HG03342 (cell line): Measurements from ENCODE around the gene TMEM82.

Experiments used
- ATAC-seq: cut with Tn5 transposase; IDR thresholded peaks from one replicate; pipeline ENCODE4 v1.9.1; 2021; ENCODE audit warnings: mild to moderate bottlenecking, moderate library complexity; ENCODE audit not compliant: unreplicated experiment

Gene TMEM82

DNA sequence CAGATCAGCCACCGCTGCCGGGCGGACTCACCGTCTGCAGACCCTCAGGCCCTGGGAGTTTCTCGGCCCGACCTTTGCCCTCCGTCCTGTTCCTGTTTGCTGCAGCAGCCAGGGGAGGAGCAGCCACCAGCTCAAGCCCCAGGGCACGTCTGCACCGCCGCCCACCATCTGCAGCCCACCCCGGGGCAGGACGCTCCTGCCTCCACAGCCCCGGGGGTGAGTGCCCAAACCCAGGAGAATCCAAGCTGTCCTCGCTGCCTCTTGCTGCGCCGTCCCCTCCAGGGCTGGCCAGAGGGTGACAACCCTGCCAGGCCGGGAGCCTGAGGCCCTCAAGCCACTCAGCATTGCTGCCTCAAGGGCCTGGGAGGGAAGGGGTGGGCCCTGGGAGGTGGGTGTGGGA, 7.4 kb upstream of the TMEM82 start:
- no peak for ATAC-seq

DNA sequence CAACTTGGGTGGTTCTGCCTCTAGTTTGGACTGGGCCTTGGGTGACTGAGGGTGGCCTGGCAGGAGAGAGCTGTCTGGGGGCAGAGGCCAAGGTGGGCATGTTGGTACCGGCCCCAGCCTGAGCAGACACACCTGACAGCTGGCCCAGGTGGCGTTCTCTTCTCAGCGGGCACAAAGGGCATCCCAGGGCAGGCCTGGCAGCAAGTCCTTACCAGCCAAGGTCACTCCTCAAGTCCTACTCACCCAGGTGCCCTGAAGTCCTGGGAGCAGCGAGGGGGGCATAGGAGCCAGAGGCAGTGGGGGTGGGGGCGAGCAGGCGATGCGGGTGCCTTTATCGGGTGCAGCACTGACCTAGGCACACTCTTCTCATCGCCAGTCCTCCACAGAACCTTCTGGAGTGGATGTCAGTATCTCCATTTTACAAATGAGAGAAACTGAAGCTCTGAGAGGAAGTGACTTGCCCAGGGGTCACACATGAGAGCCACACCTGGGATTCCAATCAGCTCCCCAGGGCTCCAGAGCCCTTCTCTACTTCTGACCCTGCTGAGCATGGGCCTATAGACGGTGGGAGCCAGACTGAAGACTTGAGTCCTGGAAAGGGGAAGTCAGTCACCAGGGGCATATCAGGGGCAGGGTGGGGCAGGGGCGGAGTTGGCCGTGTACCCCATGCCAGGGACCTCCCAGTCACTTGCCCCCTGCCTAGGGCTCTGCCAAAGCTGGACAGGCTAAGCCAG, 6.8 kb upstream of the TMEM82 start:
- no peak for ATAC-seq

DNA sequence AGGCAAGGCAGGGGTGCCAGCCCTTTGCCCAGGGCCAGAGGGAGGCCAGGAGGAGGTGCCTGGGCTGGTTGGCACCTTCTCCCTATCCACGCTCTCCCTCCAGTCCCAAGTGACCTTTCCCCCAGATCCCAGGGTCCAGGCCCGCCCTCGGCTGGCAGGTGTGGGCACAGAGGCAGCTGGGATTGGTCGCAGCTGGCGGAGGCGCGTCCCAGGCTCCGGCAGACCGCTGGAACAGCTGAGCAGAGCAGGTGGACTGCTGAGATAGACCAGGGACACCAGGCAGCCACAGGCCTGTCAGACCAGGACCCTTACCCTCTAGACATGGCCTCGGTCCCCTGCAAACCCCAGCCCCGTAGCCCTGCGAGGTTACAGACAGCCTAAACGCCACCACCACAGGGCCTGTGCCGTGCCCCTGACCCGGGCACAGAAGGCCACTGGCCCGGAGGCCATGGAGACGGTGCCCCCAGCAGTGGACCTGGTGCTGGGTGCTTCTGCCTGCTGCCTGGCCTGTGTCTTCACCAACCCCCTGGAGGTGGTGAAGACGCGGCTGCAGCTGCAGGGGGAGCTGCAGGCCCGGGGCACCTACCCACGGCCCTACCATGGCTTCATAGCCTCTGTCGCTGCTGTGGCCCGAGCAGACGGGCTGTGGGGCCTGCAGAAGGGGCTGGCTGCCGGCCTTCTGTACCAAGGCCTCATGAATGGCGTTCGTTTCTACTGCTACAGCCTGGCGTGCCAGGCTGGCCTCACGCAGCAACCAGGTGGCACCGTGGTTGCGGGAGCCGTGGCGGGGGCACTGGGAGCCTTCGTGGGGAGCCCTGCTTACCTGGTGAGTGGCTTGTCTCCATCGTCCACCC, 6.0 kb upstream of the TMEM82 start, which contains the start of gene SLC25A34:
Gene SLC25A34, plus strand, starts transcription at position 221 of the 854 bp plus-strand sequence. Its CDS starts 228 bp downstream, at position 449.
- no peak for ATAC-seq

DNA sequence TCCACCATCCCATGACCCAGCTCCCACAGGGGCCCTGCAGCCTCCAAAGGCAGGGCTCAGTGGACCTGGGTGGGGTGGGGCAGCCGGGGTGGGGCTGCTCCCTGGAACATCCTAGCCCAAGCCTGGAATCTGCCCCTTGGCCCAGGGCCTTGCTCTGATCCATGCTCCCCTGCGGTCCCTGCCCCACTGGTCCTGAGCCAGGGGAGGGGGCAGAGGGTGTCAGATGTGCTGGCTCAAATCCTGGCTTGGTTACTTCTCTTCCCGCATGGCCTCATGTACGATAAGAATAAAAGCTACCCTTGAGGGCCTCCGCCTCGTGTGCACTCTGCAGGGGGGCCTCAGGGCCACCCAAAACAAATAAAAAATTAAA, 5.4 kb upstream of the TMEM82 start:
- ATAC-seq = no peak

DNA sequence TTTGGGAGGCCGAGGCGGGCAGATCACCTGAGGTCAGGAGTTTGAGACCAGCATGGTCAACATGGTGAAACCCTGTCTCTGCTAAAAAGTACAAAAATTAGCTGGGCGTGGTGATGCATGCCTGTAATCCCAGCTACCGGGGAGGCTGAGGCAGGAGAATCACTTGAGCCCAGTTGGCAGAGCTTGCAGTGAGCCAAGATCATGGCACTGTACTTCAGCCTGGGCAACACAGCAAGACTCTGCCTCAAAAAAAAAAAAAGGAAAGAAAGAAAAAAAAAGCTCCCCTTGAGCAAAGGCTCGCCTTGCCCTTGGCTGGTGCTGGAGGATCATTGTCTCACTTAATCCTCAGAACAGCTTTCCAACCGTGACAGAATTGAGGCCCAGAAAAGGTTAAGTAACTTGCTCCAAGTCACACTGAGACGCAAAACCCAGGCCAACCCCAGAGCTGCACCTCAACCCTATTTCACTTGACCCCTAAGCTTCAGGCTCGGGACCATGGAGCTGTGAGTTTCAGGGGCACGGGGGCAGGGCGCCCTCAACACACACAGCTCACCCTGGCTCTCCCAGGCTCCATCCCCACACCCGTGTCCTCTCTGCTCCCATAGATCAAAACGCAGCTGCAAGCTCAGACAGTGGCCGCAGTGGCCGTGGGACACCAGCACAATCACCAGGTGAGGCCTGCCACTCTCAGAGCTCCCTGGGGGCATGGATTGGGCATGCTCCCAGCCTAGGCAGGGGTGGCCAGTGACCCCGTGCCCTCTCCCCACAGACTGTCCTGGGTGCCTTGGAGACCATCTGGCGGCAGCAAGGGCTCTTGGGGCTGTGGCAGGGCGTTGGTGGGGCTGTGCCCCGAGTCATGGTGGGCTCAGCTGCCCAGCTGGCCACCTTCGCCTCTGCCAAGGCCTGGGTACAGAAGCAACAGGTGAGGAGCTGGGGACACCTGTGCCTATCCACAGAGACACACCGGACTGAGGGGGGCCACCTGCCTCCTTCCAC, 4.7 kb upstream of the TMEM82 start:
- ATAC-seq = no peak

DNA sequence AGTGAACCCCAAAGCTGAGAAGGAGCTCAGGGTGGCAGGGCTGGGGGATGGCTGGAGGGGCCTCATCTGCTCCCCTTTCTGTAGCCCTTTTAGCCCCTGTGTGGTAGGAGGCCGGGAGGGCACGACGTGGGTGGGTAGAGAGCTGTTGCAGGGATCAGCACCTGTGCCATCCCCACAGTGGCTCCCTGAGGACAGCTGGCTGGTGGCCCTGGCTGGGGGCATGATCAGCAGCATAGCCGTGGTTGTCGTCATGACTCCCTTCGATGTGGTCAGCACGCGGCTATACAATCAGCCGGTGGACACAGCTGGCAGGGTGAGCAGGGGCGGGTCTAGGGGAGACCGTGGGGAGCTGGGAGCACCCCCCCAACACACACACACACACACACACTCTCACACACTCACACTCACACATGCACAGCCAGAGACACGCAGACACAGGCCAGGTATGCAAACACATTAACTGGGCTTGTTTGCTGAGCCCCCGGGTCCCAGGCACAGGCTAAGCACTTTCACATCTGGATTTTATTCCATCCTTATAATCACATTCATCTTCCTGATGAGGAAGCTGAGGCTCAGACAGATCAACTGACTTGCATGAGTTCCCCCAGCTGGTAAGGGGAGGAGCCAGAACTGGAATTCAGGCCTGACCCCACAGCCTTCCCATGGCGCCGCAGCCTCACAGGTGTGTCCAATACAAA, 3.7 kb upstream of the TMEM82 start:
- no peak for ATAC-seq

DNA sequence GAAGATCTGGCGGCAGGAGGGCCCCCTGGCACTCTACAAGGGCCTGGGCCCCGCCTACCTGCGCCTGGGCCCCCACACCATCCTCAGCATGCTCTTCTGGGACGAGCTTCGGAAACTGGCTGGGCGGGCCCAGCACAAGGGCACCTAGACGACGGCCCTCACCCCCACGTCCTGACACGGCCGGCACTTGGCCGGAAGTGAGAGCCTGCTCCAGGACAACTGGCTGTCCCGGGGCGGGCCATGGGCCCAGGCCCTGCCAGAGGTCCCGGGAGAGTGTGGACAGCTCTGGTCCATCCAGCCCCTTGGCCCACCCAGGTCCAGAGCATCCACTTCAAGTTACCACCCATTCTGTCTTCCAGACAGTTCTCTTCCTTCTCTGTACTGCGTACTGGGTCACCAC, 3.0 kb upstream of the TMEM82 start:
- no peak for ATAC-seq

DNA sequence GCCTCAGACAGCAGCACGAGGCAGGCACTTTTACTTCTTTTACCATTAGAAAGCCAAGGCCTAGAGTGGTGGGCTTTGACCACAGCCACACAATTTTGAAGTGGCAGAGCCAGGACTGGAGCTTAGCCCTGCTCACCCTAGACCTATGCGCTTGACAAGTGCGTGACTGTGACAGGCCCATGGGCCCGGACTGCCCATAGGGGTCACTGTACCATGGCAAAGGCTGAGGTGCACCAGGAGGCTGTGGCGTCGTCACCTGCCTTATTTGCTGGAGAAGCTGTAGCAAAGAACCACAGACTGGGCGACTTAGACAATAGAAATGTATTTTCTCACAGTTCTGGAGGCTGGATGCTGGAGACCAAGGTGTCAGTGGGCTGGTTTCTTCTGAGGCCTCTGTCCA, 2.6 kb upstream of the TMEM82 start:
- ATAC-seq = no peak

DNA sequence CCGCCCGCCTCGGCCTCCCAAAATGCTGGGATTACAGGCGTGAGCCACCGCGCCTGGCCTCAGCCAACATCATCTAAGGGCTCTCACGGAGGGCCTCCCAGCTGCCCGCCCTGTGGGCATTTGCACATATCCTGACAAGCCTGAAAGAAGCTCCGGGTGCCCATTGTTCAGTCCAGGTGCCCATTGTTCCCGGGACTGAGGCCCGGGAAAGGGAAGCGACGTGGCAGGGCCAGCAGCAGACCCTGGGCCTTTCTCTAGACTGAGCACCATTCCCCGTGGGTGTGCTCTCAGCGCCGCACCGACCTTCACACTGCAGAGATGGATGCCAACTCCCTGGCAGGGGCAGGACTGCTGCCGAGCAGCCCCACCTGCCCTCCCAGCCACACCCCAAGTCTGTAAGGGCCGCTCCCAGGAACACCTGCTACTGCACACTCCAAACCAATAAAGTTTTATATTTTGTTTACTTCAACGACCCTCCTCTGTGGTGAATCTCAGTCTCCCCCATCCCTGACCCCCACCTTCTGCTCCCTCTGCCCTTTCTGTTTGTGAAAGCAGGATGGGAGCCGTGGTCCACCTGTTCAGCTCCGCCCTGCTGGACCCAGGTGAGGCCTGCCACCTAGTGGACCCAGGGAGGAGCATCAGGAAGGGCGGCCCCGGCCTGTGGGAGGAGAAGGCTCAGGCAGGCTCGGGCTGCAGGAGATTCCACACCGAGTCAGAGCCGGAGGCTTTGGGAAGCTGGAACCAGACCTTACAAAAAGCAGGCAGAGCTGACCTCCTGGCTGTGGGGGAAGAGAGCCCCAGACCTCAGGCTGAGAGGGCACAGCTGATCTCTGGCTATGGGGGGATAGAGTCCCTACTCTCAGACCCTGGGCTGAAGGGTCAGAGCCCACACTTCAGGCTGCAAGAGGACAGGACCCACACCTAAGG, 1.1 kb upstream of the TMEM82 start:
- ATAC-seq = no peak

DNA sequence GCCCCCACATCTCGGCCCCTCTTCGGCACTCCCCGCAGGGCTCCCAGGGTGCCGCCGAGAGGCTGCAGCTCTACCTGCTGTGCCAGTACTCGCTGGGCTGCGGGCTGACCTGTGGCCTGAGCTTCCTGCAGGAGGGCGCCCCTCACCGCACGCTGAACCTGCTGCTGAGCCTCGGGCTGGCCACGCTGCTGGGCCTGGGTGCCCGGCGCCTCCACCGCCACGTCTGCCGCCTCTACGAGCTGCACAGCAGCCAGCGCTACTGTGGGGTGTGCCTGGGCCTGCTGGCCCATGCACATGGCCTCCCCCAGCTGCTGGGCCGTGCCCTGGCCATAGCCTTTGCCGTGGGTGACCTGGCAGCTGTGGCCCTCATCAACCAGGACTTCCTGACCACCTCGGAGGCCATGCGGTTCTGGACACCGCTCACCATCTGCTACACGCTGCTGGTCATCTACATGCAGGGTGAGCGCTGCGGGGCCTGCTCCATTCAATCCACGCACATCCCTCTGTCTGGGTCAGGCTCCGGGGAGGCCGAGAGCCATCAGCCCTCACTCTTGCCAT, 1.9 kb downstream of the TMEM82 start:
- no peak for ATAC-seq

DNA sequence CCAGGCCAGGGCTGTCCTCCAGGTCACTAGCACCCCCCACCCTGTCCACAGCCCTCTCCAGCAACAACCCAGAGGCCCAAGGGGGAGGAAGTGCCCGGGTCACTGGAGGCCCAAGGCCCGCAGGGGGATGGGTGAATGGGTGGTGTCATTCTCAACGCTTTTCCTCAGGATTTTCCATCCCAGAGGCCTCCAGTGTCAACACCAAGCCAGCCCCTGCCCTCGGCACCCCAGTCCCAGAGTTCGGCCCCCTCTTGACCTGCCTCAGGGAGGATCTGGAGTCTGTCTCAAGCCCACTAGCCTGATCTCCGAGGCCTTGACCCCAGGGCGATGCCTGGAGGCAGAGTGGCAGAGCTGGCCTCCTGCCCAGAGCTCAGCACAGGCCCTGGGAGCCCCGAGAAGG, 5.1 kb downstream of the TMEM82 start:
- ATAC-seq = no peak

DNA sequence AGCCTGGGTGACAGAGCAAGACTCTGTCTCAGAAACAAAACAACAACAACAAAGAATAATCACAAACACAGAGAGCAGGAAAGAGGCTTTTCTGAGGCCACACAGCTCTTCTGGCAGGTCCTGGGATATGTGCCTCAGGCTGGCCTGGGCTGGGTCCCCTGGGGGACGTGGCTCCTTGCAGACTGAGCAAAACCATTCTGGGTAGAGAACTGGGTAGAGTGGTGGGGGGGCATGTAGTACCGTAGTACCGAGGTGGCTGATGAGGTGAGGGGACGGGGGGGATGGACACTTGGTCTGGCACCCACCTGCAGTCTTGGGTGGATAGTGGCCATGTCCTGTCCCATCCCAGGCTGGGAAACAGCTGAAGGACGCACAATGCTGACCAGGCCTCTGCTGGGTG, 6.0 kb downstream of the TMEM82 start:
- ATAC-seq = no peak

DNA sequence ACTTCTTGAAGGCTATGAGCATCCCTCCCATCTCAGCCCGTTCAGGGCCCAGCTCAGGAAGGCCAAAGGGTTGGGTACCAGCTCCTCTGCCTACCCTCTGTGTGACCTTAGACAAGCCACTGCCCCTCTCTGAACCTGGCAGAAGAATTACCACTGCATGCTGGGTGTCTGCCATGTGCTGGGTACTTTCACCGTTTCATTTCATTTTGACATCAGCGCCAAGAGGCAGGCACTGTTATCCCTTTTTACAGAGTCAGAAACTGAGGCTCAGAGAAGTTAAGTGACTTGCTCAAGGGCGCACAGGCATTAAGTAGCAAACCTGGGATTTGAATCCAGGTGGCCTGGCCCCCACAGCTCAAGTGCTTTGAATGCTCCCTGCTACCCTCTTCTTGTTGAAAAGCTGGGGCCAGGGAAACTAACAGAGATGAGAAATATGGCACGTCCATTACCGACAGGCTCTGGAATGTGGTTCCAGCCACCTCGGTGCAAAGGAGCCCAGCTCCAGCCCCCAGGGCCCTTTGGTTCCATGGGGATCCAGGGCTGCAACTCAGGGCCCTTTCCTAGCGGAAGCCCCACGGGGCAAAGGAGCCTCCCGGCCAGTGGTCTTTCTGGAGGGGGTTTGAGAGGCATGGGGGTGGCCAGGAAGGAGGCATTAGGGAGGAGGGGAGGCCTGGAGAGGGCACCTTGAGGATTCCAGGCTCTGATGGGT, 6.5 kb downstream of the TMEM82 start:
- no peak for ATAC-seq

DNA sequence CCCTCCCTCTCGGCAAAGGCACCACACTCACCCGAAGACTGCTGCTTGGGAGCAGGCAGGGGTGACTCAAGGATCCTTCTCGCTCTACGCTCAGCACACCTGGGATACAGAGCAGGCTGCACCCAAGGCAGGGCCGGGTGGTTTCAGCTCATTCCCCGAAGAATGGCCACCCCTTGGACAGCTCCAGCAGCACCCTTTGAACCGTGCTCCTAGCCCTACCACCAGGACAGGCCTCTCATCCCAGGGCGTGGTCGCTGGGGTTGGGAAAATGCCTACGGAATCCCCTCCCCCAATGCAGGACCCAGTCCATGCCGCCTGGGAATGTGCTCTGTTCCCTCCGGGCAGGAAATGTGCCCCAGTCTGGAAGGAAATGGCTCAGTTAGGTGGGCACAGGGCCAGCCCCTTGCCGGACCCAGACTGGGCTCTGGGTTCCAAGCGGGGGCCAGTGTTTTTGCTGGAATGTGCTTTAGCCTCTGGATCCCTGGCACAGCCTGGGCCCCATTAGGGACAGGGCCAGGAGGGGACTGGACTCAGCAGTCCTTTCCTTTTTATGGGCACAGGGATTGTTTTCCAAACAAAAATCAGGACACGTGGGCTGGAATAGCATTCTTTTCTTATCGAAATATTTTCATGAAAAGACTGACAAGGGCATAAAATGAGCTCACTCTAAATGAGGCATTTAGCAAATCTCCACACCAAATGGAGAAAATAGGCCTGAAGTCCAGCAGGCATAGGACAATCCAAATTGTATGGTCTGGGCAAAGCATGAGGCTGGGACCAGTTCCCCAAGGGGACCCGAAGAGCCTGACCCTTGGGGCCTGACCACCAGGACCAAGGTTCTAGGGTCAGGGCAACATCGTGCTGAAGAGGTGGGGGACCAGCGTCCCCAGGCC, 7.3 kb downstream of the TMEM82 start:
- no peak for ATAC-seq

DNA sequence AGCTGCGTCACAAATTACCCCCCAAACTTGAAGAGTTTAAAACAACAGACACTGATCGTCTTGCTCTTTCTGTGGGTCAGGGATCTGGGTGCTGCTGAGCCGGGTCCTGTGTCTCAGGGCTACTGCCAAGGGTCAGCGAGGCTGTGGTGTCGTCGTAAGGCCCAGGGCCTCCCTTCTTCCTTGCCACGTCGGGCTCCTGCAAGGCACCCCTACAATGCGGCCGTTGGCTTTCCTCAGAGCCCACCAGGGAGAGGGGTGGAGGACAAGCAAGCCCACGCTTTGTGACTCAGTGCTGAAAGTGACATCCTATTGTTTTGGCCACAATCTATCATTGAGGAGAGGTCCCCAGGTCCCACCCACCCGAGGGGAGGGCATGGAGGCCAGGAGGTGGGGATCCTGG, 8.6 kb downstream of the TMEM82 start:
- no peak for ATAC-seq

DNA sequence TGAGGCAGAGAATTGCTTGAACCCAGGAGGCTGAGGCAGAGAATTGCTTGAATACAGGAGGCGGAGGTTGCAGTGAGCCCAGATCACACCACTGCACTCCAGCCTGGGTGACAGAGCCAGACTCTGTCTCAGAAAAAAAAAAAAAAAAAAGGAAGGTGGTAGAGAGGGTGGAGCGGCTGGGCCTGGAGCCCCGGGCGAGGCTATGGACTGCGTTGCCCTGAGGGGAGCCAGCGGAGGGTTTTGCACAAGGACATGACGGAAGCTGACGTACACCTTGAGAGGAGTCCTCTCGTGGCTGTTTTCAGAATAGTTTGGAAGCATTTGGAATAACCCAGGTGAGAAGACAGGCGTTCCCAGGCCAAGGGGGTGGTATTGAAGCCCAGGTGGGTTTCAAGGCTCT, 9.4 kb downstream of the TMEM82 start:
- no peak for ATAC-seq

DNA sequence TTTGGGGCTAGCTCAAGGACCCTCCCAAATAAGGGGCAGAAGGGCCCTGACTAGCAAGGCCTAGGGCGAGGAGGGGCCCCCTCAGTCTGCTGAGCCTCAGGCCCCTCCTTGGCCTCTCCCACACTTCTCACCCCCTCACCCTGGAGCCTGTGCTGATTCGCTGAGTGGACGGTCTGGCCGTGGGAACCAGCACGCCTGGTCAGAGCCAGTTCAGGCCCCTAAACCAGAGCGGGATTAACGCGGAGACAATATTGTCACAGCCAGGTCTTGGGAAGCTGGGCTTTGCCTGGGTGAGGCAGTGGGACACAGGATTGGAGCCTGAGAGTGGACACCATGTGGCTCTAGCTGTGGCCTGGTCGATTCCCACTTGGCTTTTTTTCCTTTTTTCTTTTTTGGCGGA, 11.5 kb downstream of the TMEM82 start:
- ATAC-seq = no peak
